GM21528 (cell line): ENCODE data around the gene MRPL36.

Source experiments
- ATAC-seq: cut with Tn5 transposase; IDR thresholded peaks from one replicate; pipeline ENCODE4 v1.9.1; 2021; ENCODE audit warnings: mild to moderate bottlenecking, moderate library complexity; ENCODE audit not compliant: unreplicated experiment, low FRiP score

MRPL36 gene

GRCh38 chr5:1768283-1769000 is 31.2 kb downstream of the MRPL36 start:
- no peak for ATAC-seq

GRCh38 chr5:1767524-1768282 is 31.9 kb downstream of the MRPL36 start:
- no peak for ATAC-seq

GRCh38 chr5:1765880-1766235 is 33.8 kb downstream of the MRPL36 start:
- no peak for ATAC-seq

- ATAC-seq: no peak
Observed at GRCh38 chr5:1765141-1765879, 34.3 kb downstream of the MRPL36 start.

- no peak for ATAC-seq
Observed at GRCh38 chr5:1764606-1764960, 35.1 kb downstream of the MRPL36 start.

GRCh38 chr5:1763960-1764605 is 35.6 kb downstream of the MRPL36 start:
- no peak for ATAC-seq

GRCh38 chr5:1763548-1763911 is 36.1 kb downstream of the MRPL36 start:
- ATAC-seq: no peak

GRCh38 chr5:1762883-1763547 is 36.6 kb downstream of the MRPL36 start:
- ATAC-seq: no peak

GRCh38 chr5:1762121-1762882 is 37.3 kb downstream of the MRPL36 start:
- no peak for ATAC-seq

- ATAC-seq: no peak
Observed at GRCh38 chr5:1761453-1761755, 38.2 kb downstream of the MRPL36 start.

- no peak for ATAC-seq
Observed at GRCh38 chr5:1760656-1761452, 38.8 kb downstream of the MRPL36 start.

GRCh38 chr5:1760231-1760630 is 39.4 kb downstream of the MRPL36 start:
- no peak for ATAC-seq

- no peak for ATAC-seq
Observed at GRCh38 chr5:1759378-1759970, 40.2 kb downstream of the MRPL36 start.

GRCh38 chr5:1758574-1758973 is 41.1 kb downstream of the MRPL36 start:
- no peak for ATAC-seq

GRCh38 chr5:1757511-1757910 is 42.1 kb downstream of the MRPL36 start:
- no peak for ATAC-seq

GRCh38 chr5:1756481-1756880 is 43.2 kb downstream of the MRPL36 start:
- no peak for ATAC-seq

- no peak for ATAC-seq
Observed at GRCh38 chr5:1755321-1755949, 44.2 kb downstream of the MRPL36 start.

GRCh38 chr5:1754531-1755220 is 45.0 kb downstream of the MRPL36 start:
- ATAC-seq: no peak
